HepG2 (cell line): ENCODE data around the gene UBE3B. TPM values are rescaled to one million over a fixed set of nuclear protein-coding genes. Genes with fewer than 3 reads are reported as not detected.

Source experiments
- ARID2 ChIP-seq: sonication (generic); formaldehyde crosslinking; IDR thresholded peaks from 2 replicates; pipeline ENCODE4 v1.8.1; 2022; ENCODE audit warnings: mild to moderate bottlenecking, missing genetic modification reagents, borderline replicate concordance
- HMGXB3 ChIP-seq: sonication (generic); formaldehyde crosslinking; IDR thresholded peaks from 2 replicates; pipeline ENCODE4 v1.4.0; 2020; ENCODE audit warnings: missing genetic modification reagents, borderline replicate concordance
- NCOA2 ChIP-seq: sonication (generic); formaldehyde crosslinking; IDR thresholded peaks from 2 replicates; pipeline ENCODE4 v1.8.0; 2022; ENCODE audit warnings: inconsistent platforms
- SRSF1 ChIP-seq: fragments of 200-400 bp; formaldehyde crosslinking; optimal IDR thresholded peaks from 2 replicates; pipeline ENCODE3; 2017; ENCODE audit warnings: mild to moderate bottlenecking, low read depth, low read length, moderate library complexity
- polyA plus RNA-seq, 8 experiments: library from polyadenylated mRNA; depleted of rRNA in 3 of 8; stranded (reverse) in 7 of 8; unstranded in 1 of 8; fragments of >200 nt; fragmentation: Illumina TruSeq in 4 of 8; extraction: Trizol in 4 of 8; gene quantifications; 2 replicates each; pipeline versions ENCODE4 v1.2.1 to v1.2.3, GENCODE V29; 2011 to 2016; ENCODE audit warnings: low read depth in 4 of 8, missing spikeins in 1 of 8, mixed read lengths in 1 of 8; ENCODE audit not compliant: insufficient read depth in 1 of 8
- total RNA-seq, 5 experiments: library from RNA; depleted of rRNA; stranded (reverse); fragments of >200 nt; fragmentation: Illumina TruSeq; extraction: Trizol; gene quantifications; 2 replicates each; pipeline ENCODE4 v1.2.3, GENCODE V29; 2016; ENCODE audit warnings: low read depth in 1 of 5
- TF ChIP-seq, protein P1 (sequence below): sonication (generic); formaldehyde crosslinking; IDR thresholded peaks from 2 replicates; pipeline ENCODE4 v1.5.1; 2020; ENCODE audit warnings: mild to moderate bottlenecking, missing genetic modification reagents, moderate library complexity
- TF ChIP-seq, protein P2 (sequence below): sonication (generic); formaldehyde crosslinking; IDR thresholded peaks from 2 replicates; pipeline ENCODE4 v1.4.0; 2020; ENCODE audit warnings: low read depth, missing genetic modification reagents
- TF ChIP-seq, protein P3 (sequence below): IDR thresholded peaks from 2 replicates; pipeline ENCODE4 v1.6.1; 2016

UBE3B gene
- total and polyA plus RNA-seq, 2 of the 13 experiments (the other 11 are each of a cell fraction or from before 2014, with no cell fraction given), result 22.7 to 25.3 TPM

- no peak for TF ChIP-seq HMGXB3 (CRISPR knock-in tag)
- no peak for TF ChIP-seq ARID2
- TF ChIP-seq, protein P1, sequence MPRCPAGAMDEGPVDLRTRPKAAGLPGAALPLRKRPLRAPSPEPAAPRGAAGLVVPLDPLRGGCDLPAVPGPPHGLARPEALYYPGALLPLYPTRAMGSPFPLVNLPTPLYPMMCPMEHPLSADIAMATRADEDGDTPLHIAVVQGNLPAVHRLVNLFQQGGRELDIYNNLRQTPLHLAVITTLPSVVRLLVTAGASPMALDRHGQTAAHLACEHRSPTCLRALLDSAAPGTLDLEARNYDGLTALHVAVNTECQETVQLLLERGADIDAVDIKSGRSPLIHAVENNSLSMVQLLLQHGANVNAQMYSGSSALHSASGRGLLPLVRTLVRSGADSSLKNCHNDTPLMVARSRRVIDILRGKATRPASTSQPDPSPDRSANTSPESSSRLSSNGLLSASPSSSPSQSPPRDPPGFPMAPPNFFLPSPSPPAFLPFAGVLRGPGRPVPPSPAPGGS, result no peak
- TF ChIP-seq, protein P2, sequence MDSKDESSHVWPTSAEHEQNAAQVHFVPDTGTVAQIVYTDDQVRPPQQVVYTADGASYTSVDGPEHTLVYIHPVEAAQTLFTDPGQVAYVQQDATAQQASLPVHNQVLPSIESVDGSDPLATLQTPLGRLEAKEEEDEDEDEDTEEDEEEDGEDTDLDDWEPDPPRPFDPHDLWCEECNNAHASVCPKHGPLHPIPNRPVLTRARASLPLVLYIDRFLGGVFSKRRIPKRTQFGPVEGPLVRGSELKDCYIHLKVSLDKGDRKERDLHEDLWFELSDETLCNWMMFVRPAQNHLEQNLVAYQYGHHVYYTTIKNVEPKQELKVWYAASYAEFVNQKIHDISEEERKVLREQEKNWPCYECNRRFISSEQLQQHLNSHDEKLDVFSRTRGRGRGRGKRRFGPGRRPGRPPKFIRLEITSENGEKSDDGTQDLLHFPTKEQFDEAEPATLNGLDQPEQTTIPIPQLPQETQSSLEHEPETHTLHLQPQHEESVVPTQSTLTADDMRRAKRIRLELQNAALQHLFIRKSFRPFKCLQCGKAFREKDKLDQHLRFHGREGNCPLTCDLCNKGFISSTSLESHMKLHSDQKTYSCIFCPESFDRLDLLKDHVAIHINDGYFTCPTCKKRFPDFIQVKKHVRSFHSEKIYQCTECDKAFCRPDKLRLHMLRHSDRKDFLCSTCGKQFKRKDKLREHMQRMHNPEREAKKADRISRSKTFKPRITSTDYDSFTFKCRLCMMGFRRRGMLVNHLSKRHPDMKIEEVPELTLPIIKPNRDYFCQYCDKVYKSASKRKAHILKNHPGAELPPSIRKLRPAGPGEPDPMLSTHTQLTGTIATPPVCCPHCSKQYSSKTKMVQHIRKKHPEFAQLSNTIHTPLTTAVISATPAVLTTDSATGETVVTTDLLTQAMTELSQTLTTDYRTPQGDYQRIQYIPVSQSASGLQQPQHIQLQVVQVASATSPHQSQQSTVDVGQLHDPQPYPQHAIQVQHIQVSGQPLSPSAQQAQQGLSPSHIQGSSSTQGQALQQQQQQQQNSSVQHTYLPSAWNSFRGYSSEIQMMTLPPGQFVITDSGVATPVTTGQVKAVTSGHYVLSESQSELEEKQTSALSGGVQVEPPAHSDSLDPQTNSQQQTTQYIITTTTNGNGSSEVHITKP (CRISPR knock-in tag), result no peak
- TF ChIP-seq SRSF1, result no peak
- 0 out of 2 replicates have a peak, but pooled peaks have one; percentile 30 for TF ChIP-seq NCOA2 (CRISPR knock-in tag)
- TF ChIP-seq, protein P3, sequence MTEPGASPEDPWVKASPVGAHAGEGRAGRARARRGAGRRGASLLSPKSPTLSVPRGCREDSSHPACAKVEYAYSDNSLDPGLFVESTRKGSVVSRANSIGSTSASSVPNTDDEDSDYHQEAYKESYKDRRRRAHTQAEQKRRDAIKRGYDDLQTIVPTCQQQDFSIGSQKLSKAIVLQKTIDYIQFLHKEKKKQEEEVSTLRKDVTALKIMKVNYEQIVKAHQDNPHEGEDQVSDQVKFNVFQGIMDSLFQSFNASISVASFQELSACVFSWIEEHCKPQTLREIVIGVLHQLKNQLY (CRISPR knock-in tag), result no peak
Measured at GRCh38 chr12:109494348-109494881, 17.0 kb downstream of the UBE3B start (continued).
